Left lung (tissue), 10 donors: ENCODE measurements around the gene DMBX1. TPM values are rescaled to one million over a fixed set of nuclear protein-coding genes. Genes with fewer than 3 reads are reported as not detected.

Experiments
- ATAC-seq: fragments of 200-7000 bp; cut with Tn5 transposase; one replicate; pipeline ENCODE4 v1.9.1; 2020; ENCODE audit warnings: moderate library complexity
- DNase-seq, 4 donors: peaks; one replicate each; pipeline ENCODE4 v3.0.0-alpha.2; 2013 to 2020
- H3K27ac ChIP-seq, 2 donors: fragments of 200-600 bp; sonication (generic) in 1 of 2; one replicate each; pipeline versions ENCODE4 v1.5.0 to v1.8.0; 2020 to 2021
- H3K27me3 ChIP-seq, 2 donors: fragments of 200-600 bp; sonication (generic) in 1 of 2; one replicate each; pipeline versions ENCODE4 v1.5.0 to v1.8.0; 2020 to 2021
- H3K36me3 ChIP-seq, 2 donors: fragments of 200-600 bp; sonication (generic) in 1 of 2; one replicate each; pipeline versions ENCODE4 v1.5.0 to v1.8.0; 2020 to 2021
- H3K4me1 ChIP-seq, 2 donors: fragments of 200-600 bp; one replicate each; pipeline ENCODE4 v1.8.0; 2021
- H3K4me3 ChIP-seq, 2 donors: fragments of 200-600 bp; sonication (generic) in 1 of 2; one replicate each; pipeline versions ENCODE4 v1.5.0 to v1.8.0; 2020 to 2021; ENCODE audit warnings: mild to moderate bottlenecking in 1 of 2
- H3K9me3 ChIP-seq, 2 donors: fragments of 200-600 bp; sonication (generic) in 1 of 2; one replicate each; pipeline versions ENCODE4 v1.5.0 to v1.8.0; 2020 to 2021
- intact Hi-C, 2 donors: fragments of 100-400 bp; cut with DNase I; formaldehyde crosslinking; loops; one replicate each; pipeline versions ENCODE4 v1.11.2 to v1.14.2; 2022
- polyA plus RNA-seq, 6 donors: library from polyadenylated mRNA; unstranded; fragments of 120-200 nt; gene quantifications; one replicate each; pipeline ENCODE4 v1.2.1, GENCODE V29; 2013; ENCODE audit not compliant: insufficient read length in 6 of 6
- total RNA-seq, 2 donors: library from RNA; stranded (reverse); fragmentation: NEBNext Ultra II Directional; extraction: Animal tissue kit (Norgen Biotek cat#: 25700); gene quantifications; one replicate each; pipeline ENCODE4 v1.2.1, GENCODE V29; 2021
- TF ChIP-seq, protein P1 (sequence below), 2 donors: fragments of 200-600 bp; sonication (generic) in 1 of 2; IDR thresholded peaks; one replicate each; pipeline versions ENCODE4 v1.5.0 to v1.8.0; 2021; ENCODE audit warnings: antibody characterized with exemption in 2 of 2
- donor health status: DM: no; HTN: yes; CAD: no.
- donor health status: DM: no; HTN: no; CAD: no.

DMBX1 gene
- total and polyA plus RNA-seq, 8 donors, result 0.04 to 0.07 (median 0.07) TPM; not detected in 4

DNA sequence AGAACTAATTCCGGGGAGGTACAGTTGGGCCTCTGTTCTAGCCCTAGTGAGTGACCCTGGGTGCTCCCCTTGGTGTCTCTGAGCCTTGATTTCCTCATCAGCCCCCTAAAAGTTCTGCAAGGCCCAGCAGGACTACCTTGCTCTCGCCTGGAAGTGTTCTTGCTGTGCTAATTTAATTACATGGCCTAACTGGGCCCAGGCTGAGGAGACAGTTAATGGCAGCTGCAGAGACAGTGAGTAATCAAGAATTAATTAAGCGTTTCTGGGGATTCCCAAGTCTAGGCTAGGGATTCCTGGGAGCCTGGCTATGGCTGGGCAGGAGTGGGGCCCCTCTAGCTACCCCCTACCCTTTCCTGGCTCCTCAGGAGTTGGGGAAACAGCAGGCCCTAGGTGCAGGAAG lies 24.7 kb upstream of the DMBX1 start:
- H3K36me3 ChIP-seq, result no peaks in the 10 kb centered on the region
- H3K27ac ChIP-seq, result no peak overlapping the region
- H3K4me1 ChIP-seq, result peaks cover 5 to 15% of the 10 kb centered on the region in 2 donors
- ATAC-seq (no peak), DNase-seq (no peak)
- intact Hi-C loops, result no loop called here
- TF ChIP-seq, protein P1, sequence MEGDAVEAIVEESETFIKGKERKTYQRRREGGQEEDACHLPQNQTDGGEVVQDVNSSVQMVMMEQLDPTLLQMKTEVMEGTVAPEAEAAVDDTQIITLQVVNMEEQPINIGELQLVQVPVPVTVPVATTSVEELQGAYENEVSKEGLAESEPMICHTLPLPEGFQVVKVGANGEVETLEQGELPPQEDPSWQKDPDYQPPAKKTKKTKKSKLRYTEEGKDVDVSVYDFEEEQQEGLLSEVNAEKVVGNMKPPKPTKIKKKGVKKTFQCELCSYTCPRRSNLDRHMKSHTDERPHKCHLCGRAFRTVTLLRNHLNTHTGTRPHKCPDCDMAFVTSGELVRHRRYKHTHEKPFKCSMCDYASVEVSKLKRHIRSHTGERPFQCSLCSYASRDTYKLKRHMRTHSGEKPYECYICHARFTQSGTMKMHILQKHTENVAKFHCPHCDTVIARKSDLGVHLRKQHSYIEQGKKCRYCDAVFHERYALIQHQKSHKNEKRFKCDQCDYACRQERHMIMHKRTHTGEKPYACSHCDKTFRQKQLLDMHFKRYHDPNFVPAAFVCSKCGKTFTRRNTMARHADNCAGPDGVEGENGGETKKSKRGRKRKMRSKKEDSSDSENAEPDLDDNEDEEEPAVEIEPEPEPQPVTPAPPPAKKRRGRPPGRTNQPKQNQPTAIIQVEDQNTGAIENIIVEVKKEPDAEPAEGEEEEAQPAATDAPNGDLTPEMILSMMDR (IDR thresholded peaks at IDR 0.05), result no peak
- peaks cover 11 to 92% of the 10 kb centered on the region in 2 donors for H3K27me3 ChIP-seq
- no peaks in the 10 kb centered on the region for H3K9me3 ChIP-seq
- no peak overlapping the region for H3K4me3 ChIP-seq

DNA sequence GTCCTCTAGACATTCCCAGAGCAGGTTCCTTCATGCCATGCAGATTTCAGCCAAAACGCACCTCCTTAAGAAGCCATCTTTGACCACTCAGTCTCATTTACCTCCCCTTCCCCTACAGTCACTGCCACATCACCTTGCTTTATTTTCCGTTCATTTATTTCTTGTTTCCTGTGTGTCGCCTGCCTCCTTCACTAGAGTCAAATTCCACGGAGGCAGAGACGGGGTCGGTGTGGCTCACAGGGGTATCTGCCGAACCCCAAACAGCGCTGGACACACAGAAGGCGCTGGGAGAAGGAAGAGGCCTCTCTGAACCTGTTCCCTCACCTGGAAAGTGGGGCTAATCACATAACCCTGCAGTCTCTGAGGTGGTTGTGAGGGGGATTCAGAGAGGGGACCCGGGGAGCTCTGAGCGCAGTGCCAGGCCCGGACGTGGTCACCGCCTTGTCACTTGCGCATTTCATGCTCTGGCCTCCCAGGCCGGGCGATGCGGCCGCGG lies 23.6 kb upstream of the DMBX1 start:
- H3K4me1 ChIP-seq, result peaks cover 5 to 15% of the 10 kb centered on the region in 2 donors

DNA sequence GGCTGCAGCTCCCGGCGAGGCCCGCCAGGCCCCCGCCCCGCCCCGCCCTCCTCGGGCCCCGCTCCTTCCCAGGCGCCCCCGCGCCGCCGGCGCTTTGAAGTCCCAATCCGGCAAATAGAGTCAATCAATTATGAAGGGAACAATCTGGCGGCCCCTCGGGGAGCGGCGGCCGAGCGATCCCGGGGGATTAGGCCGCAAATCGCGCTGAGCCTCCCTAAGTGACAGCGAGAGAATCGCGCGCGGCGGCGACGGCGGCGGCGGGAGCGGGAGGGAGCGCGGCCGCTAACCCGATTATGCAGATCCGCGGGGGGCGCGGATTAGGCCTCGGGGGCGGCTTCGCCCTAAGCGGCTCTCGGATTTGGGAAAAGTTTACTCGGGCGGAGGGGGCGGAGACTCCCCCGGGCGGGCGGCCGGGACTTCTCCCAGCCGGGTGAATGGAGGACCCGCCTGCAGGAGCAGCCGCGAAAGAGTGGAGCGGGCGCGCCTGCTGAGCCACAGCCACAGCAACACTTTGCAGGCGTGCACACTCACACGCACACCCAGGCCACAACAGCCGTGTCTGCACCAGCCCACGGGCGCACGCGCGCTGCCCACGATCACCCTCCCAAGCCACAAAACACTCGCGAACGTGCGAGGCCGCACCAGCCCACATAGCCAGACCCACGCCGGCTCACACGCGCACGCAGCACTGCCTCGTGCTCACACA lies 23.0 kb upstream of the DMBX1 start:
- Histone ChIP-seq H3K4me3 (peak overlapping the region; percentile 41 to 51), H3K36me3 (no peaks in the 10 kb centered on the region), H3K27me3 (peaks cover 11 to 90% of the 10 kb centered on the region in 2 donors), H3K27ac (no peak overlapping the region), H3K4me1 (peaks cover 5 to 15% of the 10 kb centered on the region in 2 donors), H3K9me3 (no peaks in the 10 kb centered on the region)
- intact Hi-C loops, result no loop called here
- ATAC-seq, result peak; percentile 80
- peak in 1 of 4 donors; percentile 54 for DNase-seq
- TF ChIP-seq, protein P1 (IDR thresholded peaks at IDR 0.05), result no peak

More for the DNA sequence above, 23.6 kb upstream of the DMBX1 start:
- no peak for DNase-seq
- intact Hi-C loops, result no loop called here
- TF ChIP-seq, protein P1 (IDR thresholded peaks at IDR 0.05), result no peak
- peaks cover 11 to 92% of the 10 kb centered on the region in 2 donors for H3K27me3 ChIP-seq
- no peaks in the 10 kb centered on the region for H3K9me3 ChIP-seq
- no peak overlapping the region for H3K27ac ChIP-seq
- H3K4me3 ChIP-seq, result peak overlapping the region; percentile 41 to 51
- no peak for ATAC-seq
- no peaks in the 10 kb centered on the region for H3K36me3 ChIP-seq

DNA sequence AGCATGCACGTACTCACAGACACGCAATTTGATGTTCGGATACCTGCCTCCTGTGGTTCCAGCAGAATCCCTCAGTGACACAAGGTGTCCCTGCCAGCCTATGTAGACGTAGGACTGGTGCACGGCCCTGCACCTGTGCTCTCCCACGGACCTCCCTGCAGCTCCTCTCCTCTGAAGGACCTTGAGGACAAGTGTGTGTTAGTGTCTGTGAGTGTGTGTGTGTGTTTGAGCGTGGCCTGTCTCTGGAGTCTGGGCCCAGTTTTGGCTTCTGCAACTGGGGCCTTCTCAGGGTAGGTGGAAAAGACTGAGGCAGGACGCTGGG lies 22.5 kb upstream of the DMBX1 start:
- ATAC-seq (no peak), DNase-seq (no peak)
- Histone ChIP-seq H3K27ac (no peak overlapping the region), H3K27me3 (peaks cover 11 to 85% of the 10 kb centered on the region in 2 donors), H3K4me3 (peak overlapping the region; percentile 41 to 51), H3K4me1 (peaks cover 5 to 15% of the 10 kb centered on the region in 2 donors), H3K9me3 (no peaks in the 10 kb centered on the region), H3K36me3 (no peaks in the 10 kb centered on the region)
- intact Hi-C loops, result no loop called here
- TF ChIP-seq, protein P1 (IDR thresholded peaks at IDR 0.05), result no peak

DNA sequence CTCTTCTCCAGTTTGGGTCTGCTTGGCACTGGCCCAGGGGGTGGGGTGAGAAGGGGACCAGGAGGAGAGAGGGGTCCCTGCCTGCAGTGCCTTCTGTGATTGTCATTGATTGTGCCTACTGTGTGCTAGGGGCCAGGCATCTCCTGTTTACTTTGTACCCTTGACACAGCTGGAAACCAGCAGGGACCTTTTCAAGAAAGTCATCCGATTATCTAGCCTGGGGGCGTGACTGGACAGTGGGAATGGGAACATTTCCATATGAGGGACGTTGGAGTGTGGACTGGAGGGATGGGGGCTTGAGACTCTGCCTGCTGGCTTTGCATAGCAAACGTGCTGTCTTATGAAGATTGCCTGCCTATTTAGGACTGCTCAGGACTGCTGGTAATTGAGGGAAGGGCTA lies 19.8 kb upstream of the DMBX1 start:
- peaks cover 5 to 15% of the 10 kb centered on the region in 2 donors for H3K4me1 ChIP-seq
- DNase-seq (no peak), ATAC-seq (no peak)
- no peaks in the 10 kb centered on the region for H3K36me3 ChIP-seq
- TF ChIP-seq, protein P1 (IDR thresholded peaks at IDR 0.05), result no peak
- peaks cover 11 to 82% of the 10 kb centered on the region in 2 donors for H3K27me3 ChIP-seq
- H3K4me3 ChIP-seq, result no peak overlapping the region
- intact Hi-C loops, result no loop called here
- no peak overlapping the region for H3K27ac ChIP-seq
- H3K9me3 ChIP-seq, result no peaks in the 10 kb centered on the region
